H9 (cell line): Measurements from ENCODE around the gene BTBD3. TPM values are rescaled to one million over a fixed set of nuclear protein-coding genes. Genes with fewer than 3 reads are reported as not detected.

ENCODE experiments used
- DNase-seq: peaks from one replicate; pipeline ENCODE4 v3.0.0-alpha.2; 2017
- H2AFZ ChIP-seq: one replicate; pipeline ENCODE4 v1.6.1; 2013; ENCODE audit warnings: mild to moderate bottlenecking, low read length, control low read depth, moderate library complexity
- H2AK5ac ChIP-seq: 2 replicates; pipeline ENCODE4 v1.6.1; 2013; ENCODE audit warnings: low read length, control low read depth, mixed read lengths; ENCODE audit not compliant: insufficient read length
- H2BK120ac ChIP-seq: one replicate; pipeline ENCODE4 v1.6.1; 2013; ENCODE audit warnings: low read depth, mild to moderate bottlenecking, low read length, control low read depth, inconsistent platforms; ENCODE audit not compliant: poor library complexity, severe bottlenecking
- H2BK12ac ChIP-seq: 2 replicates; pipeline ENCODE4 v1.6.1; 2013; ENCODE audit warnings: low read length, control low read depth, mixed read lengths, low read depth; ENCODE audit not compliant: insufficient read length
- H2BK15ac ChIP-seq: 2 replicates; pipeline ENCODE4 v1.6.1; 2013; ENCODE audit warnings: low read depth, low read length, control low read depth
- H2BK20ac ChIP-seq: one replicate; pipeline ENCODE4 v1.6.1; 2013; ENCODE audit warnings: low read depth, mild to moderate bottlenecking, low read length, control low read depth, inconsistent platforms; ENCODE audit not compliant: poor library complexity, severe bottlenecking
- H2BK5ac ChIP-seq: 2 replicates; pipeline ENCODE4 v1.6.1; 2013; ENCODE audit warnings: low read length, control low read depth, mixed read lengths; ENCODE audit not compliant: insufficient read length
- H3K14ac ChIP-seq: 2 replicates; pipeline ENCODE4 v1.6.1; 2013; ENCODE audit warnings: low read length, control low read depth; ENCODE audit not compliant: insufficient read depth
- H3K18ac ChIP-seq: 2 replicates; pipeline ENCODE4 v1.6.1; 2013; ENCODE audit warnings: low read depth, mild to moderate bottlenecking, mixed read lengths, low read length, control low read depth; ENCODE audit not compliant: insufficient read length
- H3K23ac ChIP-seq: 2 replicates; pipeline ENCODE4 v1.6.1; 2013; ENCODE audit warnings: low read length, control low read depth, mixed read lengths, low read depth; ENCODE audit not compliant: insufficient read length
- H3K23me2 ChIP-seq: 2 replicates; pipeline ENCODE4 v1.6.1; 2013; ENCODE audit warnings: low read depth, mild to moderate bottlenecking, mixed read lengths, low read length, control low read depth; ENCODE audit not compliant: insufficient read length, poor library complexity, severe bottlenecking
- H3K27ac ChIP-seq: 2 replicates; pipeline ENCODE4 v1.5.1; 2013; ENCODE audit warnings: low read length, control low read depth, mixed read lengths, low read depth; ENCODE audit not compliant: insufficient read length
- H3K27me3 ChIP-seq: 2 replicates; pipeline ENCODE4 v1.6.1; 2013; ENCODE audit warnings: low read length, control low read depth, inconsistent platforms; ENCODE audit not compliant: insufficient read depth
- H3K4ac ChIP-seq: 2 replicates; pipeline ENCODE4 v1.6.1; 2013; ENCODE audit warnings: low read depth, mild to moderate bottlenecking, control low read depth, inconsistent platforms, low read length, moderate library complexity
- H3K4me1 ChIP-seq: 2 replicates; pipeline ENCODE4 v1.6.1; 2013; ENCODE audit warnings: low read length, control low read depth, inconsistent platforms; ENCODE audit not compliant: insufficient read depth
- H3K4me2 ChIP-seq: 2 replicates; pipeline ENCODE4 v1.6.1; 2013; ENCODE audit warnings: low read length, control low read depth, mixed read lengths; ENCODE audit not compliant: insufficient read length, insufficient read depth
- H3K56ac ChIP-seq: 2 replicates; pipeline ENCODE4 v1.6.1; 2013; ENCODE audit warnings: low read depth, mild to moderate bottlenecking, mixed read lengths, low read length, control low read depth; ENCODE audit not compliant: insufficient read length
- H3K79me1 ChIP-seq: 2 replicates; pipeline ENCODE4 v1.6.1; 2013; ENCODE audit warnings: low read depth, mild to moderate bottlenecking, moderate library complexity, low read length, control low read depth, inconsistent platforms; ENCODE audit not compliant: insufficient read depth, poor library complexity, severe bottlenecking
- H3K79me2 ChIP-seq: 2 replicates; pipeline ENCODE4 v1.6.1; 2013; ENCODE audit warnings: low read length, control low read depth, inconsistent platforms; ENCODE audit not compliant: insufficient read depth
- H3K9ac ChIP-seq: 2 replicates; pipeline ENCODE4 v1.6.1; 2013; ENCODE audit warnings: low read length, control low read depth, mixed read lengths; ENCODE audit not compliant: insufficient read length; ENCODE audit errors: extremely low read depth
- H3K9me3 ChIP-seq: one replicate; pipeline ENCODE4 v1.6.1; 2013; ENCODE audit warnings: low read depth, low read length, inconsistent platforms; ENCODE audit not compliant: control insufficient read depth
- H3T11ph ChIP-seq: one replicate; pipeline ENCODE4 v1.6.1; 2013; ENCODE audit warnings: mild to moderate bottlenecking, low read length, control low read depth, inconsistent platforms
- H4K20me1 ChIP-seq: one replicate; pipeline ENCODE4 v1.6.1; 2013; ENCODE audit not compliant: control insufficient read depth, insufficient read length, insufficient read depth
- H4K5ac ChIP-seq: 2 replicates; pipeline ENCODE4 v1.6.1; 2013; ENCODE audit warnings: low read depth, mild to moderate bottlenecking, mixed read lengths, low read length, control low read depth; ENCODE audit not compliant: insufficient read length
- H4K8ac ChIP-seq: replicated peaks from 2 replicates; pipeline ENCODE4 v1.6.1; 2013; ENCODE audit warnings: low read length, control low read depth, mixed read lengths, low read depth; ENCODE audit not compliant: insufficient read length
- H4K91ac ChIP-seq: 2 replicates; pipeline ENCODE4 v1.6.1; 2013; ENCODE audit warnings: low read depth, mild to moderate bottlenecking, moderate library complexity, mixed read lengths, low read length, control low read depth; ENCODE audit not compliant: insufficient read length
- H3K27ac Mint-ChIP-seq, 3 experiments: 2 replicates in 2 of 3; 3 replicates in 1 of 3; pipeline ENCODE4 v1.8.0; 2020 to 2021; ENCODE audit warnings: mixed read lengths in 3 of 3, mild to moderate bottlenecking in 1 of 3, moderate library complexity in 1 of 3
- H3K27me3 Mint-ChIP-seq: 2 replicates; pipeline ENCODE4 v1.8.0; 2021; ENCODE audit warnings: low read depth, mild to moderate bottlenecking, moderate library complexity, mixed read lengths
- H3K36me3 Mint-ChIP-seq, 3 experiments: 2 replicates in 2 of 3; 3 replicates in 1 of 3; pipeline ENCODE4 v1.8.0; 2020 to 2021; ENCODE audit warnings: low read depth in 3 of 3, mixed read lengths in 3 of 3; ENCODE audit not compliant: insufficient read depth in 1 of 3
- H3K4me1 Mint-ChIP-seq, 2 experiments: 2 replicates each; pipeline ENCODE4 v1.8.0; 2020; ENCODE audit warnings: mixed read lengths in 2 of 2
- H3K4me3 Mint-ChIP-seq, 2 experiments: 2 replicates in 1 of 2; 3 replicates in 1 of 2; pipeline ENCODE4 v1.8.0; 2020 to 2021; ENCODE audit warnings: mild to moderate bottlenecking in 2 of 2, mixed read lengths in 2 of 2, moderate library complexity in 1 of 2
- H3K9me3 Mint-ChIP-seq, 2 experiments: 2 replicates in 1 of 2; 3 replicates in 1 of 2; pipeline ENCODE4 v1.8.0; 2020; ENCODE audit warnings: mild to moderate bottlenecking in 2 of 2, mixed read lengths in 2 of 2, moderate library complexity in 1 of 2
- total RNA-seq: library from RNA; stranded (reverse); gene quantifications from 2 replicates; pipeline ENCODE4 v1.2.1, GENCODE V29; 2021
- TF ChIP-seq, protein P1 (sequence below): fragments of 200-600 bp; sonication (generic); conservative IDR thresholded peaks from 3 replicates; pipeline ENCODE4 v1.8.0; 2021; ENCODE audit warnings: antibody characterized with exemption, mild to moderate bottlenecking

Gene BTBD3
- total RNA-seq, 1 experiment from 2014 or later, result 62.1 TPM

DNA sequence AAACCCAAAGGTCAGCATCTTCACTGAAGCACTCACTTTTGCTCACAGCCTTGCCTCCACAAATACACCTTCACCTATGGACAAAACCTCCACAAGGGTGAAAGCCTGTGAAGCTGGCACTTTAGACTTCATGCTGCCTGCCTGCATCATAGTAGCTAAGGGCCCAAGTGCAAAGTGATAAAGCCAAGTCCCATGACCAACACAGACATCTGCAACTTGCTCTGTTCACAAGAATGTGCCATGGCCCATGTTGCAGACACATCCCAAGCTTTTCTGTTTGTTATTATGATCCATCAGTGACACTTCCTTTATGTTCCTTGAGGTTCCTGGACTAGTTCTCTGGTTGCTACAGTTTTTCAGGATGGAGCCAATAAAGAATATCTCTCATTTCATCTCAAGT is 31.1 kb downstream of the BTBD3 start:
- Histone ChIP-seq H3K4me1 (no peaks in the 10 kb centered on the region), H3K79me1 (no peaks in the 10 kb centered on the region), H3K9ac (no peak overlapping the region), H2BK5ac (no peak overlapping the region), H4K8ac (no peak overlapping the region), H3K27me3 (no peaks in the 10 kb centered on the region), H3K4ac (no peak overlapping the region), H3K27ac (no peak overlapping the region), H4K5ac (no peak overlapping the region), H3T11ph (no peak overlapping the region), H3K4me2 (no peak overlapping the region), H2BK12ac (no peak overlapping the region), H3K79me2 (no peaks in the 10 kb centered on the region), H3K23me2 (no peaks in the 10 kb centered on the region), H2BK20ac (no peak overlapping the region), H3K18ac (no peak overlapping the region), H2BK120ac (no peak overlapping the region), H4K91ac (no peak overlapping the region), H3K14ac (no peak overlapping the region), H4K20me1 (no peaks in the 10 kb centered on the region), H2AK5ac (no peak overlapping the region), H3K9me3 (no peaks in the 10 kb centered on the region), H3K23ac (no peak overlapping the region), H3K56ac (no peak overlapping the region), H2AFZ (no peak overlapping the region), H2BK15ac (no peak overlapping the region)
- Mint-ChIP-seq H3K27ac (no peak overlapping the region), H3K27me3 (no peaks in the 10 kb centered on the region), H3K4me3 (no peak overlapping the region), H3K4me1 (no peaks in the 10 kb centered on the region), H3K36me3 (no peaks in the 10 kb centered on the region), H3K9me3 (no peaks in the 10 kb centered on the region)
- no peak for DNase-seq
- TF ChIP-seq, protein P1, sequence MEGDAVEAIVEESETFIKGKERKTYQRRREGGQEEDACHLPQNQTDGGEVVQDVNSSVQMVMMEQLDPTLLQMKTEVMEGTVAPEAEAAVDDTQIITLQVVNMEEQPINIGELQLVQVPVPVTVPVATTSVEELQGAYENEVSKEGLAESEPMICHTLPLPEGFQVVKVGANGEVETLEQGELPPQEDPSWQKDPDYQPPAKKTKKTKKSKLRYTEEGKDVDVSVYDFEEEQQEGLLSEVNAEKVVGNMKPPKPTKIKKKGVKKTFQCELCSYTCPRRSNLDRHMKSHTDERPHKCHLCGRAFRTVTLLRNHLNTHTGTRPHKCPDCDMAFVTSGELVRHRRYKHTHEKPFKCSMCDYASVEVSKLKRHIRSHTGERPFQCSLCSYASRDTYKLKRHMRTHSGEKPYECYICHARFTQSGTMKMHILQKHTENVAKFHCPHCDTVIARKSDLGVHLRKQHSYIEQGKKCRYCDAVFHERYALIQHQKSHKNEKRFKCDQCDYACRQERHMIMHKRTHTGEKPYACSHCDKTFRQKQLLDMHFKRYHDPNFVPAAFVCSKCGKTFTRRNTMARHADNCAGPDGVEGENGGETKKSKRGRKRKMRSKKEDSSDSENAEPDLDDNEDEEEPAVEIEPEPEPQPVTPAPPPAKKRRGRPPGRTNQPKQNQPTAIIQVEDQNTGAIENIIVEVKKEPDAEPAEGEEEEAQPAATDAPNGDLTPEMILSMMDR, result no peak
